Activated T-cell treated with anti-CD3 and anti-CD28 coated beads, Interleukin-2, amount 50 U/mL, for 24 hours (primary cell): Measurements from ENCODE around the gene SHISA9.

Experiments used
- DNase-seq: peaks from one replicate; pipeline ENCODE4 v3.0.0-alpha.2; 2020
- H3K27ac Mint-ChIP-seq: 2 replicates; pipeline ENCODE4 v1.8.0; 2020; ENCODE audit warnings: mild to moderate bottlenecking, mixed read lengths
- H3K27me3 Mint-ChIP-seq: 2 replicates; pipeline ENCODE4 v1.8.0; 2020; ENCODE audit warnings: mixed read lengths
- H3K36me3 Mint-ChIP-seq: 2 replicates; pipeline ENCODE4 v1.8.0; 2020; ENCODE audit warnings: low read depth, mixed read lengths
- H3K4me1 Mint-ChIP-seq: 2 replicates; pipeline ENCODE4 v1.8.0; 2020; ENCODE audit warnings: low read depth, mixed read lengths
- H3K4me3 Mint-ChIP-seq: 2 replicates; pipeline ENCODE4 v1.8.0; 2020; ENCODE audit warnings: mild to moderate bottlenecking, moderate library complexity, mixed read lengths
- H3K9me3 Mint-ChIP-seq: 2 replicates; pipeline ENCODE4 v1.8.0; 2020; ENCODE audit warnings: mixed read lengths

The SHISA9 gene

GRCh38 chr16:13105427-13105826 lies 204.0 kb downstream of the SHISA9 start:
- H3K36me3 Mint-ChIP-seq = no peaks in the 10 kb centered on the region
- H3K4me1 Mint-ChIP-seq = no peaks in the 10 kb centered on the region
- DNase-seq = no peak
- H3K27me3 Mint-ChIP-seq = no peaks in the 10 kb centered on the region
- H3K9me3 Mint-ChIP-seq = peaks cover 5% of the 10 kb centered on the region
- H3K4me3 Mint-ChIP-seq = no peak overlapping the region
- H3K27ac Mint-ChIP-seq = no peak overlapping the region

DNA sequence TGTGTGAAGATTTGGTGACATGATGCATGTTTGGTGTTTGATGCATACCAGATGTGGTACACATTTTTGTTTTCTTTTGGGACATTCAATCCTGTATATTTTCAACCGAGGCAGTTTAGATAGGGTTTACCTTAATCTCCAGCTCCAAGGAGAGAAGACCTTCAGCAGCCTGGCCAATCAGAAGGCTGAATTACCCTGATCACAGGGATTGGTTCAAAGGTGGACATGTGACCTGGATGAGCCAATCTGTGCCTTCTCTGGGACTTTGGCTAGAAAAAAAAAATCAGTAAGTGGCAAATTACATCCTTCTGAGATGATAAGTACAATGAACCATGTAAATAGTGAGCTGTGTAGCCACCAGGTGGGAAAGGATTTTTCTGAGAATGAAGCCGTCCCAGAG lies 205.1 kb downstream of the SHISA9 start:
- Mint-ChIP-seq H3K27me3 (no peaks in the 10 kb centered on the region), H3K4me1 (no peaks in the 10 kb centered on the region), H3K4me3 (no peak overlapping the region), H3K36me3 (no peaks in the 10 kb centered on the region), H3K27ac (no peak overlapping the region), H3K9me3 (peaks cover 2% of the 10 kb centered on the region)
- no peak for DNase-seq

DNA sequence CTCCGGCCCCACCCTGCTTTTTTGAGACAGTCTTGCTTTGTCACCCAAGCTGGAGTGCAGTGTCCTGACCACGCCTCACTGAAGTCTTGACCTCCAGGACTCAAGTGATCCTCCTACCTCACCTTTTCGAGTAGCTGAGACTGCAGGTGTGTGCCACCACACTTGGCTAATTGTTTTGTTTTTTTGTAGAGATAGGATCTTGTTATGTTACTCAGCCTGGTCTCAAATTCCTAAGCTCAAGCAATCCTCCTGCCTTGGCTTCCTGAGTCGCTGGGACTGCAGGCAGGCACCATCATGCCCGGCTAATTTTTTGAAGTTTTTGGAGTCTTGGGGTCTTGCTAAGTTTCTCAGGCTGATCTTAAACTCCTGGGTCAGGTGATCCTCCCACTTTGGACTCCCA lies 206.7 kb downstream of the SHISA9 start:
- no peak overlapping the region for H3K27ac Mint-ChIP-seq
- no peak overlapping the region for H3K4me3 Mint-ChIP-seq
- no peaks in the 10 kb centered on the region for H3K27me3 Mint-ChIP-seq
- peaks cover 2% of the 10 kb centered on the region for H3K9me3 Mint-ChIP-seq
- no peaks in the 10 kb centered on the region for H3K4me1 Mint-ChIP-seq
- no peaks in the 10 kb centered on the region for H3K36me3 Mint-ChIP-seq
- DNase-seq = no peak

DNA sequence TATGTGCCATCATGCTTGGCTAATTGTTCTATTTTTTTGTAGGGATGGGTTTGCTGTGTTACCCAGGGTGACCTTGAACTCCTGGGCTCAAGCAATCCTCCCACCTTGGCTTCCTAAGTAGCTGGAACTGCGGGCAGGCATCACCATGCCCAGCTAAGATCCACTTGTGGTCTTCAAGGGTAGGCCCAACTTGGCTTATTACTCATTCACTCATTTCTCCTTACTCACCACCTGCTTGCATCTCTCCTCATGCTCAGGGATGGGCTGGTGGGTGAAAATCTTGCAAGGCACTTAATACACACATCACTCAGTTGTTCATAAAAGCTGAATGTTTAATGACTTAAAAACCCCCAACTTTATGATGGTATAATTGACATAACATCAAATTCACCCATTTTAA lies 207.8 kb downstream of the SHISA9 start:
- H3K4me3 Mint-ChIP-seq = no peak overlapping the region
- no peak overlapping the region for H3K27ac Mint-ChIP-seq
- no peak for DNase-seq
- peaks cover 2% of the 10 kb centered on the region for H3K9me3 Mint-ChIP-seq
- no peaks in the 10 kb centered on the region for H3K4me1 Mint-ChIP-seq
- no peaks in the 10 kb centered on the region for H3K36me3 Mint-ChIP-seq
- no peaks in the 10 kb centered on the region for H3K27me3 Mint-ChIP-seq

DNA sequence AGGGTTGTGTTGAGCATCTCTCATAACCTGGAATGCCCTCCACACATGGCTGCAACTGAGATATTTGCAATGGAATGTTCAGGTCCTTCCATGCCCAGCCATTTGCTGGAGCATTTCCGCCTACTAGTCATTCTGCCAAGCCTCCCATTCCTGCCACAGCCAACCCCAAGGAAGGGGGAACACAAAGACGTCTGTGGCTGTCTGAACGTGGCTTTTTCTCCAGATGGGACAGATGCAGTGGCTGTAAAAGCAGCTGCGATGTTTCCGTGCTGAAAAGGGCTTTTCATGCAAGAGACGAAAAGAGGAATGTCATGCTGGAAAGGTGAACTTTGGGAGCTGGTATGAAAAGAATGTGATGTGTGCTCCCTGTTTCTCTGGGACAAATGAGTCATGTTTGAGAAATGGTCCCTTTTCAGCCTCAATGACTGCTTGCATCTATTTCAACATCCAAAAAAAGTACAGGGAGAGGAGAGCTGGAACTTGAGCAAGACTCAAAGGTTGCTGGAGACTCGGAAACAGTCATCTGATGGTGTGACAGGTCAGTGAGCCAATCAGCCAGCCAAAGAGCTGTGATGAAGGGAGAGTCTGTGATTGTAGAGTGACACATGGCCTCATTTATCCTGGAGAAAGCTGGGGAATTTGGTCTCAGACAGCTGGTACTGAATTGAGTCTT lies 208.9 kb downstream of the SHISA9 start:
- no peak for DNase-seq
- no peak overlapping the region for H3K4me3 Mint-ChIP-seq
- H3K36me3 Mint-ChIP-seq = no peaks in the 10 kb centered on the region
- no peaks in the 10 kb centered on the region for H3K9me3 Mint-ChIP-seq
- no peaks in the 10 kb centered on the region for H3K4me1 Mint-ChIP-seq
- no peak overlapping the region for H3K27ac Mint-ChIP-seq
- H3K27me3 Mint-ChIP-seq = no peaks in the 10 kb centered on the region

DNA sequence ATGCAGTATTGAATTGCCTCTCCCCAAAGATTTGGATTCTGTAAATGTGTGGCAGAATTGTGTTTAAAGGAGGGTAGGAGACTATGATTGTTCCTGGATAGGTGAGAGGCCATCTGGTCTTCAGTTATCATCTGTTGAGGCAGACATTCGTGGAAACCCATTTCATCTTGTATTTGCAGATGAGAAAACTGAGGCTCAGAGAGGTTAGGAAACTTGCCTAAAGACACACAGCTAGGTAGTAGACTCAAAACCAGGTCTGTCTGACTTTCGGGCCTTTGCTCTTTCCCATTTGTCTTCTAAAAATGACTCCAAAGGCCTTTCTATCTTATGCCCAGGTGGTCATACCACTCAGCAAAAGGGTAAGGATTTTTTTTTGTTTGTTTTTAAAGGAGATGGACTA lies 210.3 kb downstream of the SHISA9 start:
- Mint-ChIP-seq H3K27ac (no peak overlapping the region), H3K4me3 (no peak overlapping the region), H3K4me1 (no peaks in the 10 kb centered on the region), H3K9me3 (no peaks in the 10 kb centered on the region), H3K36me3 (no peaks in the 10 kb centered on the region), H3K27me3 (no peaks in the 10 kb centered on the region)
- no peak for DNase-seq

GRCh38 chr16:13113741-13114140 lies 212.3 kb downstream of the SHISA9 start:
- Mint-ChIP-seq H3K27me3 (no peaks in the 10 kb centered on the region), H3K36me3 (no peaks in the 10 kb centered on the region), H3K9me3 (no peaks in the 10 kb centered on the region), H3K27ac (no peak overlapping the region), H3K4me3 (no peak overlapping the region), H3K4me1 (no peaks in the 10 kb centered on the region)
- DNase-seq = no peak

GRCh38 chr16:13118091-13118490 lies 216.7 kb downstream of the SHISA9 start:
- DNase-seq = no peak
- Mint-ChIP-seq H3K27me3 (peaks cover 3% of the 10 kb centered on the region), H3K4me1 (no peaks in the 10 kb centered on the region), H3K9me3 (no peaks in the 10 kb centered on the region), H3K27ac (no peak overlapping the region), H3K36me3 (no peaks in the 10 kb centered on the region), H3K4me3 (no peak overlapping the region)

GRCh38 chr16:13120091-13120490 lies 218.7 kb downstream of the SHISA9 start:
- Mint-ChIP-seq H3K4me1 (no peaks in the 10 kb centered on the region), H3K36me3 (no peaks in the 10 kb centered on the region), H3K4me3 (no peak overlapping the region), H3K27ac (no peak overlapping the region), H3K27me3 (peaks cover 3% of the 10 kb centered on the region), H3K9me3 (no peaks in the 10 kb centered on the region)
- DNase-seq = no peak

GRCh38 chr16:13120557-13120956 lies 219.2 kb downstream of the SHISA9 start:
- Mint-ChIP-seq H3K4me1 (no peaks in the 10 kb centered on the region), H3K4me3 (no peak overlapping the region), H3K27ac (no peak overlapping the region), H3K9me3 (no peaks in the 10 kb centered on the region), H3K27me3 (peaks cover 3% of the 10 kb centered on the region), H3K36me3 (no peaks in the 10 kb centered on the region)
- no peak for DNase-seq

GRCh38 chr16:13123991-13124390 lies 222.6 kb downstream of the SHISA9 start:
- H3K4me3 Mint-ChIP-seq = no peak overlapping the region
- DNase-seq = no peak
- H3K36me3 Mint-ChIP-seq = no peaks in the 10 kb centered on the region

GRCh38 chr16:13127144-13127543 lies 225.7 kb downstream of the SHISA9 start:
- no peak overlapping the region for H3K27ac Mint-ChIP-seq
- no peaks in the 10 kb centered on the region for H3K36me3 Mint-ChIP-seq
- H3K4me1 Mint-ChIP-seq = no peaks in the 10 kb centered on the region
- peaks cover 5% of the 10 kb centered on the region for H3K9me3 Mint-ChIP-seq
- H3K4me3 Mint-ChIP-seq = no peak overlapping the region
- no peak for DNase-seq
- H3K27me3 Mint-ChIP-seq = no peaks in the 10 kb centered on the region

More at GRCh38 chr16:13123991-13124390, 222.6 kb downstream of the SHISA9 start:
- peaks cover 5% of the 10 kb centered on the region for H3K9me3 Mint-ChIP-seq
- H3K27me3 Mint-ChIP-seq = peaks cover 3% of the 10 kb centered on the region
- H3K4me1 Mint-ChIP-seq = no peaks in the 10 kb centered on the region
- H3K27ac Mint-ChIP-seq = no peak overlapping the region

DNA sequence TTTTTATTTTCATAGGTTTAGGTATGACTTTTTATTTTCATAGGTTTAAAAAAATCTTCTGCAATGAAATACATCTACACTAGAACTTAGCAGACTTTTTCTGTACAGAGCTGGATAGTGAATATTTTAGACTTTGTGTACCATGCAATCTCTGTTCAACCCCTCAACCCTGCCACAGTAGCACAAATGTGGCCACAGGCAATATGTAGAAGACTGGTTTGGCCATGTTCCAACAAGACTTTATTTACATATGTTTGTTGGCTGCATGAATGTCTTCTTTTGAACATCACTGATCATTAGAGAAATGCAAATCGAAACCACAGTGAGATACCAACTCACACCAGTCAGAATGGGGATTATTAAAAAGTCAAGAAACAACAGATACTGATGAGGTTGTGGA lies 229.2 kb downstream of the SHISA9 start:
- Mint-ChIP-seq H3K36me3 (no peaks in the 10 kb centered on the region), H3K27ac (no peak overlapping the region), H3K4me1 (no peaks in the 10 kb centered on the region), H3K9me3 (peaks cover 9% of the 10 kb centered on the region), H3K4me3 (no peak overlapping the region), H3K27me3 (no peaks in the 10 kb centered on the region)
- DNase-seq = no peak

DNA sequence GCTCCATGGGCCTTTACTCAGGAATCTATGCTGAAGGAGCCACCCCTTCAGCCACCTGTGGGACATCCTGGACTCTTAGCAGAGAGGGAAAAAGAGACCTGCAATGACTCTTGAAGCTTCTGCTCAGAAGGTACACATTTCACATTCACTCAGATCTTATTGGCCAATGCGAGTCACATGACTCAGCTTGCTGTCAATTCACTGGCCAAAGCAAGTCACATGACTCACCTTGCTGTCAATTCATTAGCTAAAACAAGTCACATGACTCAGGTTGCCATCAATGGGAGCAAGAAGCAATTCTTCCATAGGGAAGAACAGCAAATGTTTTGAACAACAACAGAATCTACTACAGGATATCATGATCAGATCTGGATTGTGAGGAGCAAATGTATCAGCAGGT lies 233.4 kb downstream of the SHISA9 start:
- DNase-seq = no peak
- H3K9me3 Mint-ChIP-seq = peaks cover 6% of the 10 kb centered on the region
- H3K4me3 Mint-ChIP-seq = no peak overlapping the region
- H3K36me3 Mint-ChIP-seq = no peaks in the 10 kb centered on the region
- no peaks in the 10 kb centered on the region for H3K27me3 Mint-ChIP-seq
- H3K4me1 Mint-ChIP-seq = no peaks in the 10 kb centered on the region
- H3K27ac Mint-ChIP-seq = no peak overlapping the region

DNA sequence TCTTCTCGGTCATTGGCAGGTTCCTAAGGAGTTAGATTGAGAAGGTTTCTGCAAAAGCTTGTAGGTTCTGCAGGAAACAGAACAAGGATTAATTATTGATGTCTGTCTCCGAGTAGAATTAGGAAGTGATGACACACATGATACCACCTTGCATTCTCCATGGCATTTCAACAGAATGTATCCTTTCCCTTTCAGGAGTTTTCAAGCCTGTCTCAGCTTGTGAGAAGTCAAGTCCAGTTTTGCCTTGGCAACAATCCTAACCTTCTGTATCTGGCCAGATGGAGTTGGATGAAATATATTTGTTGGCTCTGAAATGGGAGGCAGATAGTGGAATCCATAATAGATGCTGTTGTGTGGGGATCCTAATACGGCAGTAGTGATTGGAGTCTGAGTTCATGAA lies 235.5 kb downstream of the SHISA9 start:
- no peak overlapping the region for H3K4me3 Mint-ChIP-seq
- H3K9me3 Mint-ChIP-seq = peaks cover 6% of the 10 kb centered on the region
- no peak overlapping the region for H3K27ac Mint-ChIP-seq
- no peaks in the 10 kb centered on the region for H3K27me3 Mint-ChIP-seq
- no peaks in the 10 kb centered on the region for H3K36me3 Mint-ChIP-seq
- no peak for DNase-seq
- H3K4me1 Mint-ChIP-seq = no peaks in the 10 kb centered on the region

DNA sequence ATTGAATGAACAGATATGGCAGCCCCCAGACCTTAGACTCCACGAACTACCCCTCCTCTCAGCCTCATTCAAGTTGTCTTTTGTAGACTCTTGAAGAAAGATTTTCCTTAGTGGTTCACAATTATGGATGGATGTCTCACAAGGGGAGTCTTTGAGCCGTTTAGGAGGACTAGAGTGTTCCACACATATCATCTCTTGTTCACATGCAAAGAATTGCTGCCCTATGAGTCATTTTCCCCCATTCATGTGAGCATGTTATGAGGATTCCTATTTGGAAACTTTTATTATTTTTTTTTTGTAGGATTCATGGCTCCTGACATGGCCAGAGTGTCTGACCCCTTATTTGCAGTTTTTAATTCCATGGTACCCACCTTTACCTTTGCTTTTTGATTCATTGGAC lies 237.1 kb downstream of the SHISA9 start:
- Mint-ChIP-seq H3K36me3 (no peaks in the 10 kb centered on the region), H3K4me1 (no peaks in the 10 kb centered on the region), H3K27me3 (no peaks in the 10 kb centered on the region), H3K27ac (no peak overlapping the region), H3K4me3 (no peak overlapping the region), H3K9me3 (peaks cover 6% of the 10 kb centered on the region)
- no peak for DNase-seq
